Heart right ventricle (tissue), 16 donors: ENCODE data around the gene OTUB1. TPM values are rescaled to one million over a fixed set of nuclear protein-coding genes. Genes with fewer than 3 reads are reported as not detected.

Source experiments
- ATAC-seq, 8 donors: fragments of 200-7000 bp; cut with Tn5 transposase; one replicate each; pipeline ENCODE4 v1.9.1; 2020; ENCODE audit warnings: mild to moderate bottlenecking in 8 of 8, moderate library complexity in 8 of 8, moderate number of reproducible peaks in 1 of 8
- DNase-seq, 2 donors: peaks; one replicate each; pipeline ENCODE4 v3.0.0-alpha.2; 2020
- H3K27ac ChIP-seq, 10 donors: fragments of 200-600 bp; sonication (generic) in 2 of 10; one replicate each; pipeline versions ENCODE4 v1.5.0 to v1.8.0; 2020 to 2022; ENCODE audit warnings: mild to moderate bottlenecking in 3 of 10
- H3K27me3 ChIP-seq, 7 donors: fragments of 200-600 bp; one replicate each; pipeline ENCODE4 v1.8.0; 2021 to 2022; ENCODE audit warnings: mild to moderate bottlenecking in 2 of 7
- H3K36me3 ChIP-seq, 9 donors: fragments of 200-600 bp; sonication (generic) in 1 of 9; one replicate each; pipeline versions ENCODE4 v1.5.0 to v1.8.0; 2020 to 2022; ENCODE audit warnings: mild to moderate bottlenecking in 2 of 9
- H3K4me1 ChIP-seq, 9 donors: fragments of 200-600 bp; sonication (generic) in 1 of 9; one replicate each; pipeline versions ENCODE4 v1.5.0 to v1.8.0; 2020 to 2022; ENCODE audit warnings: mild to moderate bottlenecking in 4 of 9
- H3K4me3 ChIP-seq, 10 donors: fragments of 200-600 bp; sonication (generic) in 2 of 10; one replicate each; pipeline versions ENCODE4 v1.5.0 to v1.8.0; 2020 to 2022; ENCODE audit warnings: mild to moderate bottlenecking in 7 of 10, moderate library complexity in 2 of 10
- H3K9me3 ChIP-seq, 11 donors: fragments of 200-600 bp in 10 of 11; sonication (generic) in 2 of 11; one replicate each; pipeline versions ENCODE4 v1.5.0 to v1.8.0; 2013 to 2022; ENCODE audit warnings: mild to moderate bottlenecking in 2 of 11, control low read depth in 1 of 11, moderate library complexity in 1 of 11
- whole genome bisulfite sequencing, 2 donors: extraction: QIAGEN DNeasy Blood & Tissue Kit; methylation state at CpG; one replicate each; pipeline ENCODE4 v1.1.7; 2013; ENCODE audit warnings: inconsistent platforms in 1 of 2; 5-methylcytosine and 5-hydroxymethylcytosine counted together
- intact Hi-C, 10 donors: fragments of 100-400 bp; cut with DNase I; formaldehyde crosslinking; loops; one replicate each; pipeline versions ENCODE4 v1.11.1 to v1.14.2; 2022
- polyA plus RNA-seq, 2 donors: library from polyadenylated mRNA; stranded (reverse); fragments of 200-250 nt; gene quantifications; one replicate each; pipeline ENCODE4 v1.2.3, GENCODE V29; 2013
- total RNA-seq, 10 donors: library from RNA; stranded (reverse); fragmentation: NEBNext Ultra II Directional in 3 of 10; extraction: Animal tissue kit (Norgen Biotek cat#: 25700) in 3 of 10; gene quantifications; one replicate each; pipeline versions ENCODE4 v1.2.1 to v1.2.4, GENCODE V29; 2021 to 2023
- TF ChIP-seq, protein P1 (sequence below), 9 donors: fragments of 200-600 bp; sonication (generic) in 2 of 9; IDR thresholded peaks; one replicate each; pipeline versions ENCODE4 v1.5.0 to v1.8.0; 2021 to 2022; ENCODE audit warnings: antibody characterized with exemption in 9 of 9, mild to moderate bottlenecking in 5 of 9, moderate library complexity in 1 of 9
- donor health status: Arrhythmogenic right ventricular cardiomyopathy.
- donor health status: ischemic (EF 13 %, LVEDD 7.1; RV severe dilation, severe dysfunction).
- donor health status: healthy with polysubstance abuse.
- donor health status: DM: no; HTN: yes; CAD: no.
- donor health status: DM: no; HTN: no; CAD: no.
- donor health status: ischemic (EF 25% LVEDD 6.9; RV normal size, moderate dysfunction).
- donor health status: ischemic (EF 25% LVEDD 5.7; RV mildly dilated, moderate dysfunction).
- donor health status: healthy.
- donor health status: DM: yes; HTN: yes; CAD: no.
- donor health status: Ischemic cardiomyopathy.
- donor health status: ischemic (EF 35%, LVEDD 5.7; RV mildly dilated, moderate dysfunction).
- donor health status: nonischemic (EF 11% LVEDD 7.7; RV severe dilation, severe dysfunction).
- donor health status: DM: yes; HTN: yes; CAD: no.
- donor health status: PGD.
- donor health status: ischemic (EF 29% LVEDD 5.4; RV normal size, mild dysfunction).
- donor health status: nonischemic (EF 23%, LVEDD 6.1; RV moderate dilation, normal function).

Gene OTUB1
- total and polyA plus RNA-seq, 12 donors, result 34.9 to 87.0 (median 49.8) TPM

DNA sequence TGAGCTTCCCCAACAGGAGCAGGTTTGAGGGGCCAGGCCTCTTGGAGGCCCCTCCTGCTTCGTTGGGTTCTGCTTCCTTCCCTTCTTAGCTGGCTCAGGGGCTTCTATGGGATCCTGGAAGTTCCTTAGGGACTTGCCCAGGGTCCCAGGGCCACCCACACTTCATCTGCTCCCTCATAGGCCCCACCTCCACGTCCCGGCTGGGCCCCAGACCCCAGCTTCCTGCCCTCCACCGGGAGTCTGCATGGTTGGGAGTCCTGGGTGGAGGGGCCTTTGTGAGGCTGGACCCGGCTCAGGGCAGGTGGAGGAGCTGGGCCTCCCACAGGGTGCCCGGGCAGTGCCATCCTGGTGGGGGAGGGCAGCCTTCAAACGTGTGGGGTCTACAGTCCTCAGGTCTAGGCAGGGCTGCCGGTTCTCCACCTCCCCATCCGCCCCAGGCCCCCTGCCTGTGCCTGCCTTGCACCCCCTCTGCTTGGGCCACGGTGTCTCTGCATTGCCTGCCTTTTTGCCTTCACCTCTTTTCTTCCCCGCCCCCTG lies 11.6 kb downstream of the OTUB1 start:
- DNase-seq (no peak), ATAC-seq (no peak)
- Histone ChIP-seq H3K27me3 (peaks cover 0 to 35% (median 0%) of the 10 kb centered on the region in 7 donors), H3K4me3 (no peak overlapping the region), H3K27ac (no peak overlapping the region), H3K4me1 (peaks cover 23 to 54% (median 38%) of the 10 kb centered on the region in 9 donors), H3K36me3 (peaks cover 0 to 59% (median 21%) of the 10 kb centered on the region in 9 donors), H3K9me3 (no peaks in the 10 kb centered on the region)
- TF ChIP-seq, protein P1, sequence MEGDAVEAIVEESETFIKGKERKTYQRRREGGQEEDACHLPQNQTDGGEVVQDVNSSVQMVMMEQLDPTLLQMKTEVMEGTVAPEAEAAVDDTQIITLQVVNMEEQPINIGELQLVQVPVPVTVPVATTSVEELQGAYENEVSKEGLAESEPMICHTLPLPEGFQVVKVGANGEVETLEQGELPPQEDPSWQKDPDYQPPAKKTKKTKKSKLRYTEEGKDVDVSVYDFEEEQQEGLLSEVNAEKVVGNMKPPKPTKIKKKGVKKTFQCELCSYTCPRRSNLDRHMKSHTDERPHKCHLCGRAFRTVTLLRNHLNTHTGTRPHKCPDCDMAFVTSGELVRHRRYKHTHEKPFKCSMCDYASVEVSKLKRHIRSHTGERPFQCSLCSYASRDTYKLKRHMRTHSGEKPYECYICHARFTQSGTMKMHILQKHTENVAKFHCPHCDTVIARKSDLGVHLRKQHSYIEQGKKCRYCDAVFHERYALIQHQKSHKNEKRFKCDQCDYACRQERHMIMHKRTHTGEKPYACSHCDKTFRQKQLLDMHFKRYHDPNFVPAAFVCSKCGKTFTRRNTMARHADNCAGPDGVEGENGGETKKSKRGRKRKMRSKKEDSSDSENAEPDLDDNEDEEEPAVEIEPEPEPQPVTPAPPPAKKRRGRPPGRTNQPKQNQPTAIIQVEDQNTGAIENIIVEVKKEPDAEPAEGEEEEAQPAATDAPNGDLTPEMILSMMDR (IDR thresholded peaks at IDR 0.05), result no peak
- intact Hi-C loops, result loop anchor here in 1 of 10 donors (2.0 kb wide), 1 partner anchor 153 kb away; no protein-coding TSS in a partner anchor
- WGBS, 2 donors, result 81% methylated on average over 11 of the region's 11 CpGs

DNA sequence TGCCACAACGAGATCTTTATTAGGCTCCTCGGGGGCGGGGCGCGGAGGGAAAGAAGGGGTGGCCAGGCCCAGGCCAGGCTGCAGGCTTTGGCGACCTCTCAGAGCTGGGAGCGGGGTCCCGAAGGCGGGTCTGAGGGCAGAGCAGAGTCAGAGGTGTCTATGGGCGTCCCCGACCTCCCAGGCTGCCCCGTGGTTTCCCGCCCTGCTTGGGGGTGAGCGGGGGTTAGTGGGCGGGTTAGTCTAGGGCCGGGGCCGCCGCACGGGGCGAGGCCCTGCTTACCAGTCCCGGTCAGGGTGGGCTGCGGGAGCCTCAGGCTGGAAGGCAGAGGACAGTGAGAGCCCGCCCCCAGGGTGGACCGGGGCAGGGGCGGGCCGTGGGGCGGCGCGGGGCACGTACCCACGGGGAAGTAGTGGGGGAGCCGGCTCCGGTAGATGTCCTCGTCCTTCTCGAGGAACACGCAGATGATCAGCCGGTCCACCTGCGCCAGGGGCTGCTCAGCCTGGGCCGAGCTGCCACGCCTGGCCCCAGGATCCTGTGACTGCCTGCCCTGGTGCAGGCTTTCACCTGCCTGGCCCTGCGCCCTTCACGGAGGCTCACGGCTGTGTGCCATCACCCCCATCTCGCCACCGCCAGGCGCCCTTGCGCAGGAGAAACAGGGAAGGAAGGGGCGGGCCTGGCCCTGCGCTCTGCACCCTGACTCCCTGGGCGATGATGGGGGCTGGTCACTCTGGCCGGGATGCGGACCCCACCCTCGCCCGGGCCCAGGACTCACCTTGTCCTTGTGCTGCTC lies 12.5 kb downstream of the OTUB1 start:
- peak overlapping the region in 7 of 10 donors; percentile 12 to 53 (median 49) for H3K4me3 ChIP-seq
- DNase-seq (no peak), ATAC-seq (peak in 2 of 8 donors; percentile 1 to 16)
- no peaks in the 10 kb centered on the region for H3K9me3 ChIP-seq
- WGBS, 2 donors, result 71 to 72% methylated on average over 46 to 54 of the region's 54 CpGs
- peaks cover 23 to 56% (median 38%) of the 10 kb centered on the region in 9 donors for H3K4me1 ChIP-seq
- H3K27ac ChIP-seq, result no peak overlapping the region
- peaks cover 0 to 43% (median 0%) of the 10 kb centered on the region in 7 donors for H3K27me3 ChIP-seq
- H3K36me3 ChIP-seq, result peaks cover 0 to 51% (median 21%) of the 10 kb centered on the region in 9 donors
- intact Hi-C loops, result loop anchor here in 1 of 10 donors (2.0 kb wide), 1 partner anchor 152 kb away; no protein-coding TSS in a partner anchor
- TF ChIP-seq, protein P1 (IDR thresholded peaks at IDR 0.05), result no peak

DNA sequence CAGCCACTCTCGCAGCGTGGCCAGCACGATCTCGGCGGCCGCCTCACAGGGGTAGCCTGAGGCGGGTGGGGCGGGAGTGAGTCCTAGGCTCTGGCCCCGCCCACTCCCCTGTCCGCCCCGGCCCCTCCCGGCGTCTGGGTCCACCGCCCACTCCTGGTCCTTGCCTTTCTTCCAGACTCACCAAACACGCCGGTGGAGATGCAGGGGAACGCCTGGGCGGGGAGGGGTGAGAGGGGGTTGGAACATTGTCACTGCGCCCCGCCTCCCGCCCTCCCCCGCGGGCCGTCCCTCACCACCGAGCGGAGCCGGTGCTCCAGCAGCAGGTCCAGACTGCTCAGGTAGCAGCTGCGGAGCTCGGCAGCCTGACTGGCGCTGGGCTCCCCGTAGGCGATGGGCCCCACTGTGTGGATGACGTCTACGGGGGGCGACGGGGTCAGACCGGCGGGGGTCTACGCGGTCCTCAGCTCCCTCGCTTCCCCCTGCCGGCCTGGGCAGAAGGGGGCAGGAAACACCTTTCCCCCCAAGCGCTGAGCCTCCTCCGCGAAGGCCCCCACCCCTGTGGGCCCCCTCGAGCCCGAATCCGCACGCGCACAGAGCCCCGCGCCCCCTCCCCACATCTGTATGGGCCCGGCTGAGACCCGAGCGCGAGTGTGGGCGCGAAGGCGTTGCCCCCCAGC lies 13.2 kb downstream of the OTUB1 start:
- intact Hi-C loops, result loop anchor here in 8 of 10 donors (1.0 to 2.0 kb wide), 4 partner anchors 149 to 153 kb away; no protein-coding TSS in a partner anchor
- H3K4me1 ChIP-seq, result peaks cover 23 to 56% (median 38%) of the 10 kb centered on the region in 9 donors
- H3K9me3 ChIP-seq, result no peaks in the 10 kb centered on the region
- peak overlapping the region in 8 of 10 donors; percentile 12 to 53 (median 49) for H3K4me3 ChIP-seq
- ATAC-seq (peak; percentile 16 to 39 (median 28)), DNase-seq (peak; percentile 48 to 55)
- H3K27me3 ChIP-seq, result peaks cover 0 to 51% (median 0%) of the 10 kb centered on the region in 7 donors
- H3K27ac ChIP-seq, result no peak overlapping the region
- TF ChIP-seq, protein P1 (IDR thresholded peaks at IDR 0.05), result no peak
- peaks cover 0 to 44% (median 21%) of the 10 kb centered on the region in 9 donors for H3K36me3 ChIP-seq
- WGBS, 2 donors, result 19 to 21% methylated on average over 53 to 59 of the region's 59 CpGs
